DOHH2 (cell line): Measurements from ENCODE around the gene RLF.

Experiments
- EZH2phosphoT487 ChIP-seq: fragments of 200-600 bp; sonication (generic); IDR thresholded peaks from 2 replicates; pipeline ENCODE4 v1.6.1; 2017; ENCODE audit warnings: borderline replicate concordance, mild to moderate bottlenecking, antibody characterized with exemption, low read length, moderate library complexity, mixed read lengths
- TF ChIP-seq, protein P1 (sequence below): fragments of 200-600 bp; sonication (generic); IDR thresholded peaks from one replicate; pipeline ENCODE4 v1.5.1; 2014; ENCODE audit warnings: antibody characterized with exemption, mild to moderate bottlenecking, low read depth, low read length; ENCODE audit not compliant: poor library complexity, severe bottlenecking

DNA sequence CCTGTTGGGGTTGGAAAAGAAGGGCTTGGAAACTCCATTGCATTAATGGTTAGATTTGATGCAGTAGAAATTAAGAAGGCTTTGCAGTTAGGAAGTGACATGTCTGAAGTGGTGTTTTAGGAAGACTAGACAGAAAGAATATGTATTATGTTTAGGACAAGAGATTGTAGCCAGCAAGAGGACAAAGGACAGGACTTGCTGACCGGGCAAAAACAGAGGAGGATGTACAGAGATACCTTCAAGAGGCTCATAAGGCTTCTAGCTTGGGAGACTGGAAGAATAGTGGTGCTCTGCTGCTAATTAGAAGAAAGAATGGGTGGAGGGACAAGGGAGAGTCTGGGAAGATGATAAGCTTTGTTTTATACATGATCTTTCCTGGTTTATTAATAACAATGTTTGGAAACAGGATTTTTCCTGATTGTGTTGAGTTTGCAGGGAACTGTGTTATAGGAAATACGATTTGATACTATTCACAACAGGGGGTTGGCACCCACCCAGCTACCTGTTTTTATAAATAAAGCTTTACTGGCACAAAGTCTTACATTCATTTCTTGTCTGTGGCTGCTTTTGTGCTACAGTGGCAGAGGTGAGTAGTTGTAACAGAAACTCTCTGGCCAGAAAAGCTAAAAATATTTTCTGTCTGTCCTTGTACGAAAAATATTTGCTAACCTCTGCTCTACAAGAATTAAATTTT is 49.5 kb downstream of the RLF start:
- TF ChIP-seq, protein P1, sequence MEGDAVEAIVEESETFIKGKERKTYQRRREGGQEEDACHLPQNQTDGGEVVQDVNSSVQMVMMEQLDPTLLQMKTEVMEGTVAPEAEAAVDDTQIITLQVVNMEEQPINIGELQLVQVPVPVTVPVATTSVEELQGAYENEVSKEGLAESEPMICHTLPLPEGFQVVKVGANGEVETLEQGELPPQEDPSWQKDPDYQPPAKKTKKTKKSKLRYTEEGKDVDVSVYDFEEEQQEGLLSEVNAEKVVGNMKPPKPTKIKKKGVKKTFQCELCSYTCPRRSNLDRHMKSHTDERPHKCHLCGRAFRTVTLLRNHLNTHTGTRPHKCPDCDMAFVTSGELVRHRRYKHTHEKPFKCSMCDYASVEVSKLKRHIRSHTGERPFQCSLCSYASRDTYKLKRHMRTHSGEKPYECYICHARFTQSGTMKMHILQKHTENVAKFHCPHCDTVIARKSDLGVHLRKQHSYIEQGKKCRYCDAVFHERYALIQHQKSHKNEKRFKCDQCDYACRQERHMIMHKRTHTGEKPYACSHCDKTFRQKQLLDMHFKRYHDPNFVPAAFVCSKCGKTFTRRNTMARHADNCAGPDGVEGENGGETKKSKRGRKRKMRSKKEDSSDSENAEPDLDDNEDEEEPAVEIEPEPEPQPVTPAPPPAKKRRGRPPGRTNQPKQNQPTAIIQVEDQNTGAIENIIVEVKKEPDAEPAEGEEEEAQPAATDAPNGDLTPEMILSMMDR = no peak
- no peak for TF ChIP-seq EZH2phosphoT487
